ENCODE data around the gene UBC.

The UBC gene

DNA sequence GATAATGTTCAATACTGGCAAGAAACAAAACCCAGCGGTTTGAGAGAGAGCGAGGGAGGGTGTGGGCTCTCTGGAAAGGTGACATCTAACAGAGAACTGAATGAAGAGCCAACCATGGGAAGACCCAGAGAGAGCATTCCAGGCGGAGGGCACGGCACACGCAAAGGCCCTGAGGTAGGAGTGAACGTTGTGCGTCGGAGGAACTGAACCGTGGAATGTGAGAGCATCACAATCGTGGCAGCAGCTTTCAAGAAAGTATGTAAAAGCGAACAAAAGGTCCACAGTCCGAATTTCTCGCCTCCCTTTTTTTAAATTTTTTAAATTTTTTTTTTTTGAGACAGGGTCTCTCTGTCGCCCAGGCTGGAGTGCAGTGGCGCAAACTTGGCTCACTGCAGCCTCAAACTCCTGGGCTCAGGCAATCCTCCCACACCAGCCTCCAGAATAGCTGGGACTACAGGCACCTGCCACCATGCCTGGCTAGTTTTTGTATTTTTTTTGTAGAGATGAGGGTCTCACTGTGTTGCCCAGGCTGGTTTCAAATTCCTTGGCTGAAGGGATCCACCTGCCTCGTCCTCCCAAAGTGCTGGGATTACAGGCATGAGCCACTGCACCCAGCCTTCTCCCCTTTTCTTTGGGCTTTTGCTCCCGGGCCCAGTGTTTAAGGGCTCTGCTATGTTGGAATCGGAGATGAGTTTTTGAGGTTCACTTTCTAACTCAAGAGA, 35.5 kb downstream of the UBC start:
- no peaks in the 10 kb centered on the region for H3K27me3 ChIP-seq
- TF ChIP-seq, protein P1, sequence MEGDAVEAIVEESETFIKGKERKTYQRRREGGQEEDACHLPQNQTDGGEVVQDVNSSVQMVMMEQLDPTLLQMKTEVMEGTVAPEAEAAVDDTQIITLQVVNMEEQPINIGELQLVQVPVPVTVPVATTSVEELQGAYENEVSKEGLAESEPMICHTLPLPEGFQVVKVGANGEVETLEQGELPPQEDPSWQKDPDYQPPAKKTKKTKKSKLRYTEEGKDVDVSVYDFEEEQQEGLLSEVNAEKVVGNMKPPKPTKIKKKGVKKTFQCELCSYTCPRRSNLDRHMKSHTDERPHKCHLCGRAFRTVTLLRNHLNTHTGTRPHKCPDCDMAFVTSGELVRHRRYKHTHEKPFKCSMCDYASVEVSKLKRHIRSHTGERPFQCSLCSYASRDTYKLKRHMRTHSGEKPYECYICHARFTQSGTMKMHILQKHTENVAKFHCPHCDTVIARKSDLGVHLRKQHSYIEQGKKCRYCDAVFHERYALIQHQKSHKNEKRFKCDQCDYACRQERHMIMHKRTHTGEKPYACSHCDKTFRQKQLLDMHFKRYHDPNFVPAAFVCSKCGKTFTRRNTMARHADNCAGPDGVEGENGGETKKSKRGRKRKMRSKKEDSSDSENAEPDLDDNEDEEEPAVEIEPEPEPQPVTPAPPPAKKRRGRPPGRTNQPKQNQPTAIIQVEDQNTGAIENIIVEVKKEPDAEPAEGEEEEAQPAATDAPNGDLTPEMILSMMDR (IDR thresholded peaks at IDR 0.05; ENCODE audit: low read depth, low read length) = no peak
- peaks cover 6% of the 10 kb centered on the region; the same call in 1 of the 2 replicates for H3K4me1 ChIP-seq
- H3K4me3 ChIP-seq (ENCODE audit: low read depth, low read length) = no peak overlapping the region
- H3K9me3 ChIP-seq = no peaks in the 10 kb centered on the region
- H3K36me3 ChIP-seq = no peaks in the 10 kb centered on the region; the same call in 1 of the 2 replicates
- DNase-seq = no peak

DNA sequence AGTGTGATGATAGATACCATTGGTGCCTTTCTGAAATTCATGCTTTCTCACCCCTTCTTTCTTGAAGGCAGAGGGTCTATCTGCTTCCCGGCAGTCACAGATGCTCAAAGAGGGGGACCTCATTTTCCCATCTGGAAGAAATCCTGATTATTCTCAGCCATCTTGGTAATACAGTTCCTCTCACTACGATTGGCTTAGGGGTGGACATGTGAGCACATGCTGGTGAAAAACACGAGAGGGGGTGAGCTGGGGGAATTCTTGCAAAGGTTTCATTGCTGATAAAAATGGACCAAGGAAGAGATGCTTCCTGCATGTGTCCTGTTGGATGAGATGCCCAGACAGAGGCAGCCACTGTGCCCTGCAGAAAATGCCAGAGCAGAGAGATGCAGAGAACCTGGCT, 37.0 kb downstream of the UBC start:
- TF ChIP-seq, protein P1 (IDR thresholded peaks at IDR 0.05; ENCODE audit: low read depth, low read length) = no peak
- H3K4me1 ChIP-seq = no peaks in the 10 kb centered on the region
- H3K4me3 ChIP-seq (ENCODE audit: low read depth, low read length) = no peak overlapping the region
- no peaks in the 10 kb centered on the region for H3K36me3 ChIP-seq
- no peak for DNase-seq
- H3K9me3 ChIP-seq = no peaks in the 10 kb centered on the region
- H3K27me3 ChIP-seq = no peaks in the 10 kb centered on the region

DNA sequence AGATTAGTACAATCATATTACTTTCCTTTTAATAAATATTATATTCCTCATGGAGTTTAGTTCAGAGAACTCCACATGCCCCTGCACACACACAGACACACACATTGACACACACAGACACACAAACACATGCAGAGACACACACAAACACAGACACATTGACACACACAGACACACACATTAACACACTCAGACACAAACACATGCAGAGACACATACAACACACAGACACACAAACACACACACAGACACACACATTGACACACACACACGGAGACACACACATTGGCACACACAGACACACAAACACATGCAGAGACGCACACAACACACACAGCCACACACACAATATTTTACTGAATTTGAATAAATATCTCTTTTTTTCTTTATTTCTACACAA, 38.3 kb downstream of the UBC start:
- Histone ChIP-seq H3K36me3 (no peaks in the 10 kb centered on the region), H3K27me3 (no peaks in the 10 kb centered on the region), H3K9me3 (no peaks in the 10 kb centered on the region), H3K4me1 (no peaks in the 10 kb centered on the region), H3K4me3 (ENCODE audit: low read depth, low read length) (no peak overlapping the region)
- TF ChIP-seq, protein P1 (IDR thresholded peaks at IDR 0.05; ENCODE audit: low read depth, low read length) = no peak
- no peak for DNase-seq

DNA sequence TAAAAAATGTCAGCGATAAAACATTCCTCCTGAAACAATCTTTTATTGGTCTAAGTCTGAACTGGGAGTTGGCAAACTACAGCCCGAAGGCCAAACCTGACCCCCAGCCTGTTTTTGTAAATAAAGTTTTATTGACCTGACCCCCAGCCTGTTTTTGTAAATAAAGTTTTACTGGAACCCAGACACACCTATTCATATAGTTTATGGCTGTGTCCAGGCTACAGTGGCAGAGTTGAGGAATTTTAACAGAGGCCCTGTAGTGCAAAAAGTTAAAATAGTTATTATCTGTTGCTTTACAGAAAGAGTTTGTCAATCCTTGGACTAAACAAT, 38.7 kb downstream of the UBC start:
- no peaks in the 10 kb centered on the region for H3K4me1 ChIP-seq
- TF ChIP-seq, protein P1 (IDR thresholded peaks at IDR 0.05; ENCODE audit: low read depth, low read length) = no peak
- no peaks in the 10 kb centered on the region for H3K27me3 ChIP-seq
- H3K4me3 ChIP-seq (ENCODE audit: low read depth, low read length) = no peak overlapping the region
- no peaks in the 10 kb centered on the region for H3K36me3 ChIP-seq
- no peaks in the 10 kb centered on the region for H3K9me3 ChIP-seq
- no peak for DNase-seq

DNA sequence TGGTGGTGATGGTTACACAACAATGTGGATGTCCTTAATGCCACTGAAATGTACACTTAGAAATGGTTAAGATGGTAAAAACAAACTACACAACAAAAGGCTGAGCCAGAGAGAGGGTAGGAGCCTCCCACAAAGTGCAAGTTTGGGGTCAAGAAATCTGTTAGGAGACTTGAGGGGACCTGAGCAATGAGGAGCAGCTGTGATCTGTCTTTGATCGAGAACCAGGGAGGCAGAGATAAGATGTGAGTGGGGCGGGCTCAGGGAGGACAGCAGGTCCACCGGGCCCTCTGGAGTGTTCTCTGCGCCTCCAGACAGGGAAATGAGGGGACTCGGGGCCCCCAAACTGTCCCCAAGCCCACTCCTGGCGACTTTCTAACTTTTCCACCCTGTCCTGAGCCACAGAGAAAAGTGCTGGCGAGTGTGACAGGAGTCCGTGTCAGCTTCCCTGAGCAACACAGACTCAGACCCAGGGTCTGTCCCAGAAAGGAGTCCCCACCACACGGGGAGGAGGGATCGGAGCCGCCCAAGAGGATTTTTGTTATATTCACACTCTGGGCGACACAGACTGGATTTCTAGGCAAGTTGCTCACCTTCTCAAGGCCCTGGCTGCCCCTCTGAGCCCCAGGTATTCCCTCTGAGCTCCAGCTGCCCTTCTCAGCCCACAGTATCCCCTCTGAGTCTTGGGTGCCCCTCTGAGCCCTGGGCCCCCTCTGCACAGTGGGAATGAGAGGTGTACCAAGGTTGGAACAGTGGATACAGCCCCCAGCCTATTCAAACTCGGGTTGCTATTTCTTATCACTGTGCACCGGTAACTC, 39.3 kb downstream of the UBC start:
- H3K36me3 ChIP-seq = no peaks in the 10 kb centered on the region
- H3K4me3 ChIP-seq (ENCODE audit: low read depth, low read length) = no peak overlapping the region
- H3K27me3 ChIP-seq = no peaks in the 10 kb centered on the region
- no peak for DNase-seq
- no peaks in the 10 kb centered on the region for H3K4me1 ChIP-seq
- TF ChIP-seq, protein P1 (IDR thresholded peaks at IDR 0.05; ENCODE audit: low read depth, low read length) = no peak
- no peaks in the 10 kb centered on the region for H3K9me3 ChIP-seq

DNA sequence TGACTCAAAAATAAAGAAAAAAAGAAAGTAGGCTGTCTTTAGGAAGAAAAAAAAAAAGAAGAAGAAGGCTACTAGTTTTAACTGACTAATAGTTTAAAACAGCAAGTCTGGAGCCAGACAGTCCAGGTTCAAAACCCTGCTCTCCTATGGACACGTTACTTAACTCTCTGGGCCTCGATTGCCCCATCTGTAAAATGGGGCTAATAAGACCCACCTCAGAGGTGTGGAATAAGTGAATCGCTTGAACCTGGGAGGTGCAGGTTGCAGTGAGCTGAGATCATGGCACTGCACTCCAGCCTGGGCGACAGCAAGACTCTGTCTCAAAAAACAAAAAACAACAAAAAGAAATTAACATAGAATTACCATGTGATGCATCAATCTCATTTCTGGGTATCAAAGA, 40.3 kb downstream of the UBC start:
- Histone ChIP-seq H3K4me1 (no peaks in the 10 kb centered on the region), H3K36me3 (no peaks in the 10 kb centered on the region), H3K27me3 (no peaks in the 10 kb centered on the region), H3K9me3 (no peaks in the 10 kb centered on the region), H3K4me3 (ENCODE audit: low read depth, low read length) (no peak overlapping the region)
- no peak for DNase-seq
- TF ChIP-seq, protein P1 (IDR thresholded peaks at IDR 0.05; ENCODE audit: low read depth, low read length) = no peak
